IPS-15b (cell line): ENCODE results near the gene MYO5C.

ENCODE experiments used
- H3K27me3 ChIP-seq: one replicate; pipeline ENCODE4 v1.6.1; 2013; ENCODE audit warnings: low read length; ENCODE audit not compliant: control insufficient read depth, insufficient read depth
- H3K36me3 ChIP-seq: one replicate; pipeline ENCODE4 v1.6.1; 2013; ENCODE audit warnings: low read length; ENCODE audit not compliant: control insufficient read depth, insufficient read depth
- H3K4me1 ChIP-seq: one replicate; pipeline ENCODE4 v1.6.1; 2013; ENCODE audit warnings: mild to moderate bottlenecking, low read length; ENCODE audit not compliant: control insufficient read depth, insufficient read depth
- H3K4me3 ChIP-seq: one replicate; pipeline ENCODE4 v1.5.1; 2013; ENCODE audit warnings: low read depth, low read length
- H3K9ac ChIP-seq: one replicate; pipeline ENCODE4 v1.6.1; 2013; ENCODE audit warnings: low read depth, mild to moderate bottlenecking, low read length
- H3K9me3 ChIP-seq: one replicate; pipeline ENCODE4 v1.6.1; 2013; ENCODE audit warnings: mild to moderate bottlenecking, low read length; ENCODE audit not compliant: control insufficient read depth, insufficient read depth

The MYO5C gene, protein sequence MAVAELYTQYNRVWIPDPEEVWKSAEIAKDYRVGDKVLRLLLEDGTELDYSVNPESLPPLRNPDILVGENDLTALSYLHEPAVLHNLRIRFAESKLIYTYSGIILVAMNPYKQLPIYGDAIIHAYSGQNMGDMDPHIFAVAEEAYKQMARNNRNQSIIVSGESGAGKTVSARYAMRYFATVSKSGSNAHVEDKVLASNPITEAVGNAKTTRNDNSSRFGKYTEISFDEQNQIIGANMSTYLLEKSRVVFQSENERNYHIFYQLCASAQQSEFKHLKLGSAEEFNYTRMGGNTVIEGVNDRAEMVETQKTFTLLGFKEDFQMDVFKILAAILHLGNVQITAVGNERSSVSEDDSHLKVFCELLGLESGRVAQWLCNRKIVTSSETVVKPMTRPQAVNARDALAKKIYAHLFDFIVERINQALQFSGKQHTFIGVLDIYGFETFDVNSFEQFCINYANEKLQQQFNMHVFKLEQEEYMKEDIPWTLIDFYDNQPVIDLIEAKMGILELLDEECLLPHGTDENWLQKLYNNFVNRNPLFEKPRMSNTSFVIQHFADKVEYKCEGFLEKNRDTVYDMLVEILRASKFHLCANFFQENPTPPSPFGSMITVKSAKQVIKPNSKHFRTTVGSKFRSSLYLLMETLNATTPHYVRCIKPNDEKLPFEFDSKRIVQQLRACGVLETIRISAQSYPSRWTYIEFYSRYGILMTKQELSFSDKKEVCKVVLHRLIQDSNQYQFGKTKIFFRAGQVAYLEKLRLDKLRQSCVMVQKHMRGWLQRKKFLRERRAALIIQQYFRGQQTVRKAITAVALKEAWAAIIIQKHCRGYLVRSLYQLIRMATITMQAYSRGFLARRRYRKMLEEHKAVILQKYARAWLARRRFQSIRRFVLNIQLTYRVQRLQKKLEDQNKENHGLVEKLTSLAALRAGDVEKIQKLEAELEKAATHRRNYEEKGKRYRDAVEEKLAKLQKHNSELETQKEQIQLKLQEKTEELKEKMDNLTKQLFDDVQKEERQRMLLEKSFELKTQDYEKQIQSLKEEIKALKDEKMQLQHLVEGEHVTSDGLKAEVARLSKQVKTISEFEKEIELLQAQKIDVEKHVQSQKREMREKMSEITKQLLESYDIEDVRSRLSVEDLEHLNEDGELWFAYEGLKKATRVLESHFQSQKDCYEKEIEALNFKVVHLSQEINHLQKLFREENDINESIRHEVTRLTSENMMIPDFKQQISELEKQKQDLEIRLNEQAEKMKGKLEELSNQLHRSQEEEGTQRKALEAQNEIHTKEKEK (N-terminal part only)

DNA sequence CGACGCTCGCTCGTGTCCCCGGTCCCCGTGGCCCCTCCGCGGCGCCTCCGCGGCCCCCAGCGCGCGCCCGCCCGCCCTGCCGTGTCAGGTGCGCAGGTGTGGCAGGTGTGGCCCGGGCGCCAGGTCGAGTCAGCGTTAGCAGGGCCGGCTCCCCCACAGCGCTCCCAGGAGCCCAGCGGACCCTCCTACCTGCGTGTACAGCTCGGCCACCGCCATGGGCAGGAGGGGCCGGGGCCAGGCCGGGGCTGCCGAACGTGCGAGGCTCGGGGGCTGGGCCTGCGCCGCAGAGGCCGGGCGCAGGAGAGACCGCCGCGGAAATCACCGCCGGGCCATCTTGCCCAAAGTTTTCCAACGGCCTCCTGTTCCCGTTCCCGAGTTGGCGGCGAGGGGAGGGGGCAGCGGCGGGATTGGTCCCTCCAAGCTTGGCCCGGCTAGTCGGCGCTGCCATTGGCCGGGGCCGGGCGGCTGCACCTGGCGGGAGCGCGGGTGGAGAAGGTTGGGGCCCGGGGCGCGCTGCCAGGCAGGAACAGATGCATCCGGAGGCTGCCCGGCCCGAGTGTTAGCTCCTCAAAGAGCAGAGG is at the start of gene MYO5C:
Gene MYO5C, minus strand, starts transcription at position 384 of the 581 bp plus-strand sequence. Its CDS starts 168 bp downstream, at position 216.
- Histone ChIP-seq H3K9me3 (no peaks in the 10 kb centered on the region), H3K36me3 (peaks cover 2% of the 10 kb centered on the region), H3K27me3 (peaks cover 2% of the 10 kb centered on the region), H3K4me3 (peak within 1 kb of the TSS; percentile 79), H3K4me1 (no peaks in the 10 kb centered on the region), H3K9ac (peak within 1 kb of the TSS; percentile 65)

DNA sequence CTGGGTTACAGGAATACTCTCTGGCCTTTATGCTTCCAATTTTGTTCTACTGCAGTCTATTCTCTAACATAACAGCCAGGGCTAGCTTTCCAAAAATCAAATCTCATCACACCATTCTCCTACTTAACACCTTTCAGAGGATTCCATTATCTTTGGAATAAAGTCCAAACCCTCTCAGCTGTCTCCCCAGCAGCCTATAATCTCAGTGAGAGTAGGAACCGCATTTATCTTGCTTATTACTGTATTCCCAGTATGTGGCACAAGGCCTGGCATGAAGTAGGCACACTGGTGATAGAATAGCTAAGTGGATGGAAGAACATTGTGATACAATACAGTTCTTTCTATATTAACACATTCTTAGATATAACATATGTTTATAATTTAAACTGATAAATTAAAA is 49.0 kb upstream of the MYO5C start:
- Histone ChIP-seq H3K9ac (no peak overlapping the region), H3K9me3 (no peaks in the 10 kb centered on the region), H3K4me1 (no peaks in the 10 kb centered on the region), H3K4me3 (no peak overlapping the region), H3K36me3 (no peaks in the 10 kb centered on the region), H3K27me3 (no peaks in the 10 kb centered on the region)

DNA sequence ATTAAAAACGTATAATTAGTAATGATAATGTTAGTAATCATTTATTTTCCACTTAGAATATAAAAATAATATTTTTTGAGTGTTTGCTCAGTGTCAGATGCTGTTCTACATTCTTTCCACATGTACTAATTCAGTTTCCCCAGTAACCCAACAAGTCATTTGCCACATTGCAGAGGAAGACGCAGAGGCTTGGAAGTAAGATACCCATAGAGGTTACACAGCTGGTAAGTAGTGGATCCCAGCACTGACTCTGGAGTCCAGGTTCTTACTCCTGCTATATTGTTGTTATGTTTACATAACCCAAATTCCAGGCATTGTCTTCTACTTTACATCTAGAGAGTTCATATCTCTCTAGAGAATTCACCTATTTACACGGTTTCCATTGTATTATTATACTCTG is 48.2 kb upstream of the MYO5C start:
- Histone ChIP-seq H3K9ac (no peak overlapping the region), H3K4me3 (no peak overlapping the region), H3K9me3 (no peaks in the 10 kb centered on the region), H3K36me3 (no peaks in the 10 kb centered on the region), H3K27me3 (no peaks in the 10 kb centered on the region), H3K4me1 (peaks cover under 1% of the 10 kb centered on the region)

DNA sequence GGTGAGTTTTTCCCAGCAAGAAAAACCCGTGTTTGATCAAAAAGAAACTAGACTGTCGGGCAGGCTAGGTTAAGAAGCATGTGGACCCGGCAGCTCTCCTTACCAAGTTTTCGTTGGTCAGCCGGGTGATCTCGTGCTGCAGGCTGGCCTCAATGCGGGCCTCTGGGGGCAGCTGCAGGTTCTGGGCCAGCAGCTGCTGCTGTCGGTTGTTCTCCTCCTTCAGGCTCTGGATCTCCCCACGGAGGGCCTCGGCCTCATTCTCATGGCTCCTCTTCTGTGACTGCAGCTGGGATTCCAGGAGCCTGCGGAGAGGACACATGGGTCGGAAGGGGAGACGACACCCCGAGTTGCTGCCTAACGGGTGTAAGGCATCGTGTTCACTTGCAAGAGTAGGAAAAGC is 44.5 kb upstream of the MYO5C start:
- no peak overlapping the region for H3K4me3 ChIP-seq
- no peaks in the 10 kb centered on the region for H3K9me3 ChIP-seq
- H3K4me1 ChIP-seq, result peaks cover 15% of the 10 kb centered on the region
- no peak overlapping the region for H3K9ac ChIP-seq
- no peaks in the 10 kb centered on the region for H3K36me3 ChIP-seq
- no peaks in the 10 kb centered on the region for H3K27me3 ChIP-seq

DNA sequence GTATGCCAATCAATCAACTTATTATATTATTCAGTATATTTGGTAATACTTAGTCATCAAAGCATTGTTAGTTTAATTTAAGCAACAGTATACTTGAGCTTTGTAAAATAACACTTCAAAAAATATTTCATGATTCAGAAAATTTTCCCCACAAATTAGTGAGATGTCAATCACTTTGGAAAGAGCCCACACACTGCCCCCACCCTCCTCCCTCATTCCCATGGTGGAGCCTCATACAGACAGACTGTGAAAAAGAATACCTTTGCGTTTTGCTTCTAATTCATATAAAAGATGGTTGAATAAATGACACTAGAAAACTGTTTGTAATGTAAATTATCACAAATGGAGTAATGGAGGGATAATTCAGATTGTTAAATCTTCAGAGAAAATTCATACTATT is 43.3 kb upstream of the MYO5C start:
- no peaks in the 10 kb centered on the region for H3K36me3 ChIP-seq
- H3K4me3 ChIP-seq, result no peak overlapping the region
- H3K4me1 ChIP-seq, result peaks cover 15% of the 10 kb centered on the region
- H3K27me3 ChIP-seq, result no peaks in the 10 kb centered on the region
- no peak overlapping the region for H3K9ac ChIP-seq
- H3K9me3 ChIP-seq, result no peaks in the 10 kb centered on the region

DNA sequence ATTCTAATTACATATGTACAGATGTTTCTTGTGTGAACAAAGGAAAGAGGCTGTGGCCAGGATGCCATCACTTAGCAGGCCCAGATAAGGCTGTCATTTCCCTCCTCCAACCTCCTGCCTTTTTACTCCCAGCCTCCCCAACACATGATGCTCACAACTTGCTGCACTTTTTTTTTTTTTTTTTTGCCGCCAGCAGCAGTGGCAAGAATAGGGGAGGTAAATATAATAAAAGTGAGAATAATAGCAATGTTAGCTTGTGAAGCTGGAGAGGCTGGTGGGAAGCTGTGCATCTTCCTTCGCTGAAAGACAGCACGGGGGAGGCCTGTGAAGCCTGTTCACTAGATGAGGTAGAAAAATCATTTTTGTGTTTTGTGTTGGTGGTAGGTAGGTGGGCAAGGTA is 42.5 kb upstream of the MYO5C start:
- H3K27me3 ChIP-seq, result no peaks in the 10 kb centered on the region
- H3K4me3 ChIP-seq, result no peak overlapping the region
- no peaks in the 10 kb centered on the region for H3K9me3 ChIP-seq
- peaks cover 15% of the 10 kb centered on the region for H3K4me1 ChIP-seq
- no peak overlapping the region for H3K9ac ChIP-seq
- no peaks in the 10 kb centered on the region for H3K36me3 ChIP-seq

DNA sequence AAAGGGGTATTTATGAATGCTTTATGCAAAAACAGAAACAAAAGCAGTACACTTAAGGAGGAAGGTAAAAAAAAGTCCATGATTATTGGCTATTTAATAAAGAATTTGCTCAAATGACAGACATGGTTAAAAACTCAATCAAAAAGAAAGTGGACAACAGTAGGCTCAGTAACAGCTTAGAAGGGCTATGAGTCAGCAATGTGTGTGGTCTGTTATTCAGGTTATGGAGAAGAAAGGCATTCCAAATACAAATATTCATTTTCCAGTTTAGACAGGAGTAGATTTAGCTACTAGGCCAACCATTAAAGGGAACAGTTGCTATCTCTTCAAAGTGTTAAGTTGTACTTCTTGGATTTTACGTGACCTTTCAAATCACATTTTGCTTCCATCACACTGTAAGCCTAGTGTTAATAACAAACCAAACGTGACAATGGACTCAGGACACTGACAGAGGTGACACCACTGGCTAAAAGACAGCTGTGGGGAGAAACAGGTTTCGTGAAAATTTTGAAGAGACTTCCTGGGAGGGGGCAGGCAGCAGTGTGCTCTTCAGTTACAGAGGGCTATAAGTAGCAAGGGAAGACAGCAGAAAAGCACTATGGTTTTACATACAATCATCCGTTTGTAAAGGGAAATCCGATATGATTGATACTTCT is 41.7 kb upstream of the MYO5C start:
- Histone ChIP-seq H3K27me3 (no peaks in the 10 kb centered on the region), H3K9ac (peak overlapping the region; percentile 32), H3K9me3 (no peaks in the 10 kb centered on the region), H3K36me3 (no peaks in the 10 kb centered on the region), H3K4me3 (no peak overlapping the region), H3K4me1 (peaks cover 15% of the 10 kb centered on the region)

DNA sequence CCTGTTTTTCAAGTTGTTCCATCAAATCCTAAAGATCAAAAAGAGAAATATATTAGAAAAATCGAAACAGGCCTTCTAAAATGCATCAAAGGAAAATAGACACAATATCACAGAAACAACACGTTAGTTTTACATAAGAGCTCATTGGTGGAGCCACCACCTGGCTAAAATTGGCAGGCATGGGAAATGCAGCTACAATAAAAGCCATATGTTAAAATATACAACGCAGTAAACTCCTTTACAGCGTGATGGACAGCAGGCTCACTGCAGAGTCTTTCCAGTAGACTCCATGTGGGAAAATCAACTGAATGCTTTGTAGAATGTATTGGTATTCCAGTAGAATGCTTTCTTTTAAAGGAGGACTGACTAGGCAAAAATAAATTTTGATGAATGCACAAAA is 40.9 kb upstream of the MYO5C start:
- H3K4me3 ChIP-seq, result no peak overlapping the region
- H3K4me1 ChIP-seq, result peaks cover 15% of the 10 kb centered on the region
- H3K36me3 ChIP-seq, result no peaks in the 10 kb centered on the region
- H3K27me3 ChIP-seq, result no peaks in the 10 kb centered on the region
- H3K9me3 ChIP-seq, result no peaks in the 10 kb centered on the region
- no peak overlapping the region for H3K9ac ChIP-seq

DNA sequence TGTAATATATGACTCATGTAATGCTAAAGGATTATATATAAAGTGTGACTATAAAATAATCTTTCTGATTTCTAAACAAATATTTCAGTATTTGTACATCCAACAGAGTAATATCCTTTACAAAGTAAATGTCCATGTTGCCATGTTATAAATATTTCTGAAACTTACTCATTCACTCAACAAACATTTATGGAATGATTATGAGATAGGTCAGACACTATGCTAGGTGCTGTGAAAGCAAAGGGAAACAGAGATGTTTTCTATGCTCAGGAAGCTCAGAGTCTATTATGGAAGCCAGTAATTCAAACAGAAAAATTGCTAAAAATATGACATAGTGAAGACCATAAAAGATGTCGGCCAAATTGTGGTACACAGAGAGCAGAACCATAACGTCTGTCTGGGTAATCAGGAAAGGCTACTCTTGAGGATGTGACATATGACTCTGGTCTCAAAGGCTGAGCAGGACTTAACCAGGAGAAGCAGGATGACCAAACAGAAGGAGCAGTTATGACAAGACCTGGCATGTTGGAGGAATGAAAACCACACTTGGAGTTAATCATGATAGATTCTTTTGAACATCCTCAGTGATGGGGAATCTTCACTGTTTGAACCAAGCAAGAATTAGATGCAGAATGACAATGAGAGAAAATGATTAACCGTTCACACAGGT is 39.0 kb upstream of the MYO5C start:
- Histone ChIP-seq H3K9ac (no peak overlapping the region), H3K27me3 (no peaks in the 10 kb centered on the region), H3K9me3 (no peaks in the 10 kb centered on the region), H3K4me3 (no peak overlapping the region), H3K36me3 (no peaks in the 10 kb centered on the region), H3K4me1 (peaks cover 15% of the 10 kb centered on the region)

DNA sequence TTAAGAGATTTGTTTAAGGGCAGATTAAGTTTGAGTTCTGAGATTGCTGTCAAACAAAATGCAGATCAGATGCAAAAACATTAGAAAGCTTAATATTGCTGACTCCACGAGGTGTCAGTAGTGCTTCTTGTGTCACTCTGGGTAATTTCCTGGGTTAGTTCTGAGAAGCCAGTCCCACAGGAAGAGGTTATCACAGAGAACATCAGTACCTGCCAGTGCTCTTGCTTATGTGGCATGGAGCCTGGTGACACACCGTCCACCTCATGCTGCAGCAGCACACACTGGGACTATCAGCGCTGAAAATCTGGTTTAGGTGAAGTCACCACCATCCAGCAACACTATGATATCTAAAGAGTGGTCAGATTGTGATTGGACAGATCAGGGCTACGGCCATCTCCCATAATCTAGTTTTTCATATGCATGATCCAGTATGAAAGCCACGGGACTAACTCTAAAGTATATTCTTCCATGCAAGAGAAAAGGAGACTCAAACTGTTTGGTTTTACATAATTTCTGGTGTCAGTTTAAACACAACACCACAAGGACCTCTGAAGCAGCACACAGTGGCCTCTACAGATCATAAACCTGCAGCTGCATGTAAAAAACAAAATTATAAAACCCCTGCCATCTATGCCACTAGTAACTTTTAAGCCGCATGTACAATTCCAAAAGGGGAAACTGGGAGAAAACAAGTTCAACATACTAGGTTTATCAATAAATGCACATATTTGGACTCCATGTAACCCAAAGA is 36.1 kb upstream of the MYO5C start:
- no peaks in the 10 kb centered on the region for H3K27me3 ChIP-seq
- no peaks in the 10 kb centered on the region for H3K4me1 ChIP-seq
- H3K4me3 ChIP-seq, result no peak overlapping the region
- H3K9ac ChIP-seq, result no peak overlapping the region
- H3K9me3 ChIP-seq, result no peaks in the 10 kb centered on the region
- H3K36me3 ChIP-seq, result no peaks in the 10 kb centered on the region
